GM18907 (cell line): ENCODE data around the gene FAM174C.

Experiments used
- ATAC-seq: cut with Tn5 transposase; IDR thresholded peaks from one replicate; pipeline ENCODE4 v1.9.1; 2021; ENCODE audit warnings: mild to moderate bottlenecking, moderate library complexity; ENCODE audit not compliant: unreplicated experiment

FAM174C gene

DNA sequence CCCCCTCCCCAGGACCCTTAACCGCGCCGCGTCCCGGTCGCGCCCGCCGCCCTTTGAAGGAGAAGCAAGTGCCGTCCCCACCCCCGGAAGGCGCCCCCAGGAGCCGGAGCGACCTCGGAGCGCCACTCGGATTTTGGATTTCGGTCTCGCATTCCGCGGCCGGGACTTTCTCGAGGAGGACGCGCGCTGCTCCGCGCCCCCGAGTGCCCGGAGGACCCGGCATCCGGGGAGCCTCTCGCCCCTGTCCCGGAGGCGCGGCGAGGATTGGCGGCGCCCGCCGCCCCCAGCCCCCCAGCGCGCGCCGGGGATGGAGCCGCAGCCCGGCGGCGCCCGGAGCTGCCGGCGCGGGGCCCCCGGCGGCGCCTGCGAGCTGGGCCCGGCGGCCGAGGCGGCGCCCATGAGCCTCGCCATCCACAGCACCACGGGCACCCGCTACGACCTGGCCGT, 25.3 kb upstream of the FAM174C start:
- ATAC-seq: no peak

DNA sequence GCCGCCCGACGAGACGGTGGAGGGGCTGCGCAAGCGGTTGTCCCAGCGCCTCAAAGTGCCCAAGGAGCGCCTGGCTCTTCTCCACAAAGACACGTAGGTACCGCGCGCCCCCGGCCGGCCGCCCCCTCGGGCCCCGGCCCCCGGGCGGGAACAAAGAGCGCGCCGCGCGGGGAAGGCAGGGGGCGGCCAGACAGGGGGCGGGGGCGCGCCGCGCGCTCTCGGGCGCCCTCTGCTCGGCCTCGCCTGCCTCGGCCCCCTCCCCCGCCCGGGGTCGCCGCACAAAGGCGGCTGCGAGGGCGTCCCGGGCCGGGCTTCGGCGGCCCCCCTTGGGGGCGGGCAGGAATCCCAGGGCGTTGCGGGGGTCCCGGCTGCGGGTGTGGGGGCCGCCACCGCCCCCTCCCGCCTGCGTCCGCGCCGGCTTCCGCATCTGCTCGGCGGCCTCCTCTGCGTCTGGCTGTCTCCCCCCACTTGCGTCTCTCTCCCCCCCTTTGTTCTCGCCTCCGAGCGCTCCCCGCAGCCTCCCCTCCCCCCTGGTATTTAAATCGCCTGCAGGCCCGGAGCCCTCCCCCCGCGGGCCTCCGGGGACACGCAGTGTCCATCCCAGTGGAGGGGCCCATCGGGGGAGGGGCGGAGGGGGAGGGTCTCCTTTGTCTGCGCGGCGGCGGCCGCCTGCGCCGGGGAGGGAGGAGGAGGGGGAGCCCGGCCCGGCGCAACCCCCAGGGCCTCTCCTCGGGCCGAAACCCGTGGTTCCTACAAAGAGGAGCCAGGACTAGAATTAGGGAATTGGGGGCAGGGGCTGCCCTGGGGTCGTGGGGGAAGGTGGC, 24.7 kb upstream of the FAM174C start:
- ATAC-seq: no peak

DNA sequence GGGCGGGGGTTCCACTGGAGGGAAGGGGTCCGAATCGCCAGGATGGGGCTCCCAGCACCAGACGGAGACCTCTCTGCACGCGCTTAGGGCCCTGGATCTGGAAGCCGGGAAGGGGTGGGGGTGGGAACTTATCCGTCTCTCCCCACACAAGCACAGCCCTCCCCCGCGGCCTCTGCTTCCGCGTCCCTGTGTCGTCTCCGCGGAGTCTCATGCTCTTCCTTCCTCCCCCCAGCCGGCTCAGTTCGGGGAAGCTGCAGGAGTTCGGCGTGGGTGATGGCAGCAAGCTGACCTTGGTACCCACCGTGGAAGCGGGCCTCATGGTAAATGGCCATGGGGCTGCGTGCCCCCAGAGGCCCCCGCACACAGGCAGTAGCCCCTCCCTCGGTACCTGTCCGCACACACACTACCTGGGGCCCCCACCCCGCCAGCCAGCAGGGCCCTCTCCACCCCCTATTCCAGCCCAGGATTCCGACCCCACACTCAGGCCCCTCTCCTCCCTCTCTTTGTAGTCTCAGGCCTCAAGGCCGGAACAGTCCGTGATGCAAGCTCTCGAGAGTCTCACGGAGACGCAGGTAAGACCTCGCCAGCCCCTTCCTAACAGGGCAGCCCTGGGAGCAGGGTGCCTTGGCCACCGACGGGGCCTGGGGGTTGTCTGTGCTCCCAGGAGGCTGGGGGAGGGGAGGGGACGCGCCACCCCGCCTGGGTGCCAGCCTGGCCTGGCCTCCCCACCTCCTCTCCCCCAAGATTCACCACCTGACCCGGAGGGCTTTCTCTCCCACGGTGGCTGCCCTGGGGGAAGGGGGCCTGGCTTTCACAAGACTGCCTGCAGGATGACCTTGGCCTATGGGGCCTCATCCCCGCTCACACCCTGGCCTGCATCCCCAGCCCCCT, 23.8 kb upstream of the FAM174C start:
- no peak for ATAC-seq

DNA sequence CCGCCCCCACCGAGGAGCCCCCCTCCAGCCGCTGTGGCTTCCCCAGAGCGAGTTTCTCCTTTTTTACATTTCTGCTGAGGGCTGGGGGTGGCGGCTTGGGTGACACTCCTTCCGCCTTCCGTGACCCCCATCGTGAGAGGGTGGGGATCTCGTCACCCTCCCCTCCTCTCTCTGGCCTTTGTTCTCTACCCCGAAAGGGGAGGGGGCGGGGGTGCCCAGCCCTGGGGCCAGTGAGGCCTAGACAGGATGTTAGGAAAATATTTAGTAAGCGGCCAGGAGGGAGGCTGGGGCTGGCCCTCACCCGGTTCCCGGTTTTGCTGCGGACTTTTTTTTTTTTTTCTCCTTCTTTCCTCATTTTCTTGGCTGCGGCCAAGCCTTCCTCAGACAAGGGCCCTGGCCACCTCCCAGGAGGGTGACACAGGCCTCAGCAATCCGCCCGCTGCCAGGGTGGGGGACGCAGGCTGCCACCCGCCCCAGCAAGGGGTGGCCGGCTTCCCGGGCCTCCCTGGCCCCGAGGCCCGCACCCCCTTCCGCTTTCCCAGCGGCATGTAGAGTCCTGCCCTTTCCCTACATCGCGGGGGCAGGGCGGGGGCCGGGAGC, 23.0 kb upstream of the FAM174C start:
- ATAC-seq: no peak

DNA sequence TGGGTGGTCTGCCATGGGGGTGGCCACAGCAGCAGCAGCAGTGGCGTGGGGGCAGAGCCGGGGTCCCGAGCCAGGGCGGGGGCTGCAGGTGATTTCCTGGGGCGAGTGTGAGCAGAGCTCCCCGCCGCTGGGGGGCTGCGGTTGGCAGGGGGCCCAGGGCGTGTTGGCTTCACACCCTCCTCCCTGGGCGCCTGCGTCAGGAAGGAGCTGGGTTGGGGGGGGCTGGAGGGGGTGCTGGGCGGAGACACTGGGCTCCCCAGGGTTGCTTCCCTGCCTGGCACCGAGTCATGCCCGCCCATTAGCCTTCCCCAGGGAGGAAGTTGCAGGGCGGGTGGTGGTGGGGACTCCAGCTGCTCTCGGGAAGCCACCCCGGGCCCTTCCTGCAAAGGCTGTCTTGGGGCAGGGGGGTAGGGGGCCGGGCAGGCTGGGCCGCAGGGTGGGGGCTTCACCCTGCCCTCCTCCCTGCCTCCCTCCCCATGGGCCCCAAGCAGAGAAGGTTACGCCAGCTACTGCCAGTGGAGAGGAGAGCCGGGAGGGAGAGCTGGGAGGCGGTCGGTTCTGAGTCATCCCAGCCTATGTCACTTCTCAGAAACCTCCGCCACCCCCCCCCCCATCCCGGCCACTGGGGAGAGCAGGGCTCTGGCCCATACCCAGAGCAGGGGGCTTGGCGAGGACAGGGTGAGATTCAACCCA, 22.4 kb upstream of the FAM174C start:
- ATAC-seq: no peak

DNA sequence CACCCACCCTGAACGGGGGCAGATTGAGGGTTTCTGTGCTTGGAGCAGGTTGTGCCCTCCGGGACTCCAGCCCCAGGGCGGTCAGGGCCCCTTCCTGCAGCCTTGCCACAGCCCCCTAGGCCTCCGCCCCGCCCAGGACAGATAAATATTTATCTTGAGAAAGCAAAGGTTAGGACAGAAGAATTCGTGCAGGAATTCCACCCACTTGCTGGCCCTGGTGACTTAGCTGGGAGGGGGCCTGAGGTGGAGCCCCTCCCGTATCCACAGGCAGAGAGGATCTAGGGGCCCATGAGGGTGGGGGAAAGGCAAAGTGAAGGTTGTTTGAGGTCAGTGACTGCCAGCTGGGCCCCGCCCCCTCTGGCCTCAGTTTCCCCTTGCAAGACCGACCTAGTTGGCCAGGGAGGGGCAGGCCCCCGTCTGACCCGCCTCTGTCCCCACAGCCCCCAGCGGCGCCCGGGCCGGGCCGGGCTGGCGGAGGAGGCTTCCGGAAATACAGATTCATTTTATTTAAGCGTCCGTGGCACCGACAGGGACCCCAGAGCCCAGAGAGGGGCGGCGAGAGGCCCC, 21.7 kb upstream of the FAM174C start:
- no peak for ATAC-seq

DNA sequence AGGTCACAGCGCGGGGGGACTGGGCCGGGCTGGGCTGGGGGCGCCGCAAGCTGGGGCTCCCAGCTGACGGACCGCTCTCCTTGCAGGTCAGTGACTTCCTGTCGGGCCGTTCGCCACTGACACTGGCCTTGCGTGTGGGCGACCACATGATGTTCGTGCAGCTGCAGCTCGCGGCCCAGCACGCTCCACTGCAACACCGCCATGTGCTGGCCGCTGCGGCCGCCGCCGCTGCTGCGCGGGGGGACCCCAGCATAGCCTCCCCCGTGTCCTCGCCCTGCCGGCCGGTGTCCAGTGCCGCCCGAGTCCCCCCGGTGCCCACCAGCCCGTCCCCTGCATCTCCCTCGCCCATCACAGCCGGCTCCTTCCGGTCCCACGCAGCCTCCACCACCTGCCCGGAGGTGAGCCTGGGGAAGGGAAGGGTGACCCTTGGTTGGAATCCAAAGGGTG, 21.2 kb upstream of the FAM174C start:
- no peak for ATAC-seq

DNA sequence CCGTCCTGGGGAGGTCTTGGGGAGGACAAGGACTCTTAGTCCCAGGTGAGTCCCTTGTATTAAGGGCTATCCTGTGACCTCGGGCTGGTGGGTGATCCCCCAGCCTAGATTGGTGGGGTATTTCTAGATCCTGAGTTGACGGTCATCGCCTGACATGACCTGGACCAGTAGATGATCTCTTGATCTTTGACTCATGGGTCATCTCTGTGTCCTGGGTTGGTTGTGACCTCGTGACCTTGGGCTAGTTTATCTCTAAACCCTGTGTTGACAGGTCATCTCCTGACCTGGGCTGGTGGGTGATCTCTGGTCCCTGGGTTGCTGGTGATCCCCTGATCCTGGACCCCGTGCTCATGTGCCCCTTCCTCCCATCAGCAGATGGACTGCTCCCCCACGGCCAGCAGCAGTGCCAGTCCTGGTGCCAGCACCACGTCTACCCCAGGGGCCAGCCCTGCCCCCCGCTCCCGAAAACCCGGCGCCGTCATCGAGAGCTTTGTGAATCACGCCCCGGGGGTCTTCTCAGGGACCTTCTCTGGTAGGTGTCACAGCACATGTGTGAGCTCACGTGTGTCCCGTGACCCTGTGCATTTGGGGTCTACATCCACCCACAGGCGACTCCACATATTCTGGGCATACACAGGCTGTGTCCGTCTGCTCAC, 20.7 kb upstream of the FAM174C start:
- no peak for ATAC-seq

DNA sequence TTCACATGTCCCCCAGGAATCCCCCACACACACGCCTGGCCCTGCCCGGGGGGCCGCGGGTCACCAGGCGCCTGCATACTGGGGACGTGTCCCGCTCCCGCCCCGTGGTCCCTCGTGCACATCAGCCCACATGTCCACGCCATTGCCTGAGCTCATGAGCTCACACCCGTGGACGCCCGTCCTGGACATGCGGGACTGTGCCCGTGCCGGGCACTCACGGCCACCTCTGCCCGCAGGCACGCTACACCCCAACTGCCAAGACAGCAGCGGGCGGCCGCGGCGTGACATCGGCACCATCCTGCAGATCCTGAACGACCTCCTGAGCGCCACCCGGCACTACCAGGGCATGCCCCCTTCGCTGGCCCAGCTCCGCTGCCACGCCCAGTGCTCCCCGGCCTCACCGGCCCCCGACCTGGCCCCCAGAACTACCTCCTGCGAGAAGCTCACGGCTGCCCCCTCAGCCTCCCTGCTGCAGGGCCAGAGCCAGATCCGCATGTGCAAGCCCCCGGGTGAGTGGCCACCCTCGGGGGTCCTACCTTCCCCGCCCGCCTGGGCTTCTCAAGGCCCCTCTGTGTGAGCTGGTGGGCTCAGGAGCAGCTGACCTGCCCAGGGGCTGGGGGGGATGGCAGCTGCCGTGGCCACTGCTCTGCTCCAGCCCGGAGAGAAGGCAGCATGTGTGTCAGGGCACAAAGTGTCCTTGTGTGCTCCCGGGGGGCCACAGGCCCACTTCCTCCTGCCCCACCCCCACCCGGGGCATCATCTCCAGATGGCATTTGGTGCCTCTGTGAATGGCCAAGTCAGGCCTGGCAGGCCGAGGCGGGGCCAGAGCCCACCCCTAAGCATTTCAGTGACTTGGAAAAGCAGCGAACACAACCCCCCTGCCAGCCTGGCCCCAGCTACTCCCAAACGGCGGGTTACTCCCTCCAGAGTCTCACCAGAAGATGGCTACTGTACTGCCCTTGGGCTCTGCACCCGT, 19.9 kb upstream of the FAM174C start:
- ATAC-seq: no peak

DNA sequence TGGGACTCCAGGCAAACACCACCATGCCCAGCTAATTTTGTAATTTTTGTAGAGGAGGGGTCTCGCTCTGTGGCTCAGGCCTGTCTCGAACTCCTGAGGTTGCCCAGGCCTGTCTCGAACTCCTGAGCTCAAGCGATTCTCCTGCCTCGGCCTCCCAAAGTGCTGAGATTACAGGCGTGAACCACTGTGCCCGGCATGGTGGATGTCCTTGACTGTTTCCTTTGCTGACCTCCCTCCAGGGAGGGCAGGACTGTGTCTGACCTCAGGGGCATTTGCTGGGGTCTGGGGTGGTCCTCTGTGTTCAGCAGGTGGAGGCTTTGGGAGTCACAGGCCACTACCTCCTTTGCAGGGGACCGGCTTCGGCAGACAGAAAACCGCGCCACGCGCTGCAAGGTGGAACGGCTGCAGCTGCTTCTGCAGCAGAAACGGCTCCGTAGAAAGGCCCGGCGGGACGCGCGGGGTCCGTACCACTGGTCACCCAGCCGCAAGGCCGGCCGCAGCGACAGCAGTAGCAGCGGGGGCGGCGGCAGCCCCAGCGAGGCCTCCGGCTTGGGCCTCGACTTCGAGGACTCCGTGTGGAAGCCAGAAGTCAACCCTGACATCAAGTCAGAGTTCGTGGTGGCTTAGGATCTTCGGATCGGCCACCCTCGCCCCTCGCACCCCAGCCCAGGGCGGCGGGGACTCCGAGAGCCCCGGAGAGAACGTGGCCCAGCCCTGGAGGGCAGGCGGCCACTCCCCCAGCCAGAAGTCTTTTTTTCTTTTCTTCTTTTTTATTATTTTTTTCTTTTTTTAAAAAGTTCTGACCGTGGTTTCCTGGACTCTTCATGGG, 18.5 kb upstream of the FAM174C start:
- ATAC-seq: no peak

DNA sequence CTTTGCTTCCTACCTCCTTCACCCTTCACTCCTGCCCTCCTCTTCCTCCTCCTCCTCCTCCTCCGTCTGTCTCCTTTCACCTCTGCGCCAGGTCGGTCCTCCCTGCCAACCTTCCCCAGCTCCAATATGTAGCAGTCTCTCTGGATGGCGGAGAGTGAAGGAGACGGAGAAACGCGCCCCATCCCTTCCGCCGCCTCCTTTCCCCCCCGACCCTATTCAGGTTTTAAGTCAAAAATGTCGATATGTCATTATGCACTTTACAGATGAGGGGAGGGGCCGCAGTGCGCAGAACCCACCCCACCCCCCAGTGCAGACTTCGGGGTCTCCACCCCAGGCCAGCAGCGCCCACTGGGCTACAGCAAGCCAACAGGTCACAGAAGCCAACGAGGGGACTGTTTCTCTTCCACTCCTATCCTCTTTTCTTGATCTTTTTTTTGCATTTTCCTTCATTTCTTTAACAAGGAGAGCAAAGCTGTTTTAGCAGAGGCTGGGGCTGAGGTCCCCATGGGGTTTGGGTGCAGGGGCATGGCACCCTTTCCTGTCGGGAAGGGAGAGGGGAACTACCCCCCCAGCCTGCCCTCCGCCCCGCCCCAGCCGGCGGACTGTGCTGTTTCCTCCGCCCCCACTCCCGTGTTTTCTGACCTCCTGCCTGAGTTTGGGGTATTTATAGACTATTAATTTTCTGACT, 17.7 kb upstream of the FAM174C start:
- no peak for ATAC-seq

DNA sequence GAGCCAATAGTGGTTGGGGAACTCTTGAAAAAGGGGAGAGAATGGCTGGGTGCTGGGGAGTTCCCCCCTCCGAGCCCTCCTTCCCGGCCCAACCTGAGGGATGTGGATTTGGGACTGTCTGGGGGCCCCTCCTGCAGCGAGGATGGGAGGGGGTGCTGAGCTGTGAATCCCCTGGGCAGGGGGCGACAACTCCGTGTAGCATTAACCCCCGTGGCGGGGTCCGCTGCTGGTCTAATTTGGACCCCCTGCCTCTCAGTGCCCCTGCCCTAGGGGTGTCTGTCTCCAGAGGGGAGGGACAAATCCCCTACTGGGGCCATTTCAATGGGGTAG, 17.2 kb upstream of the FAM174C start:
- no peak for ATAC-seq

DNA sequence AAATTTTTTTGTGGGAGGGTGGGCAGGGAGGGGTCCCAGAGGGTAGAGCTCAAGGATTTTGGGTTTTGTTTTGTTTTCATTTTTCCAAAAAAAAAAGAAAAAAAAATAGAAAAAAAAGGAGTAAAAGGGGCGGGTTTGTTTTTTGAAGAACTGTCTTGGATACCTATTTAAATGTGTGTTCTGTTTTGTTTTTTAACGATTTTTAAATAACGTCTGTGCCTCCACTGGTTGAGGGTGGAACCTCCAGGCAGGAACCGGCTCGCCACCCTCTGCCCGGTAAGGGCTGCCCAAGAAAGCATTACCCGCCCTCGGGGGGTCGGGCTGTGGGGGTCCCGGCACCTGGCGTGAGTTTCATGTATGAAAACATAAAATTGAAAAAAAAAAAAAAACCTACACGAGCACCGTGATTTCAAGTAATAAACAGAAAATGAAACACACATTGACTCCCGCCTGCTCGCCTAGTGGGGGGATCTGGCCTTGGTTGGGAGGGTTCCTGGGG, 16.6 kb upstream of the FAM174C start:
- no peak for ATAC-seq

DNA sequence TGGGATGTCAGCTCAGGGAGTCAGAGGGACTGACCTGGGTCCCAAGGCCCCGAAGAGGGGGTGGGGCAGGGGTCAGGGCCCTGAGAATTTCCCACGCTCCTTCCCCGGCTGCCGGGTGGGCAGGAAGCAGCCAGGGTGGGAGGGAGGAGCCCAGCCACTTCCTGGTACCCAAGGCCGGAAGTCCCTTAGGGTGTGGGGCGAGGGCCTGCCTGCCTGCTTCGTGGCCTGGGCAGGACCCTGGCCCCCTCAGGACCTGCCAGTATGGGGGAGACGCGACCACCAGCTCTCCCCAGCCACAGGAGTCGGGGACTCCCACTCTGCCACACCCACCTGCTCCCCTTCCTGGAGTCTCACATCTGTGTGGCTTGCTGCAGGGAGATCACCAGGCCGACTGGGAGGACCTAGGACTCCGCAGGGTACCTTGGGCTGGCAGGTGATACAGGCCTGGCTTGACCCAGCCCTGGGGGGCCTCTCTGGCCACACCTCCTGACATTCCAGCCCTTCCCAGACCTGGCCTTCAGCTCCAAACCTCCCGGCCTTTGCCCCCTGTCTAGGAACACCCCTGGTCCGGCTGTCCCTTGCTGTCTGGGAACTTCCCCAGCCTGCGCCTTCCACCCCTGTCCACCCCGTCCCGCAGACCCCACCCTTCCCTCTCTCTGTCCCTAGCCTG, 16.0 kb upstream of the FAM174C start:
- peak; percentile 28 for ATAC-seq

DNA sequence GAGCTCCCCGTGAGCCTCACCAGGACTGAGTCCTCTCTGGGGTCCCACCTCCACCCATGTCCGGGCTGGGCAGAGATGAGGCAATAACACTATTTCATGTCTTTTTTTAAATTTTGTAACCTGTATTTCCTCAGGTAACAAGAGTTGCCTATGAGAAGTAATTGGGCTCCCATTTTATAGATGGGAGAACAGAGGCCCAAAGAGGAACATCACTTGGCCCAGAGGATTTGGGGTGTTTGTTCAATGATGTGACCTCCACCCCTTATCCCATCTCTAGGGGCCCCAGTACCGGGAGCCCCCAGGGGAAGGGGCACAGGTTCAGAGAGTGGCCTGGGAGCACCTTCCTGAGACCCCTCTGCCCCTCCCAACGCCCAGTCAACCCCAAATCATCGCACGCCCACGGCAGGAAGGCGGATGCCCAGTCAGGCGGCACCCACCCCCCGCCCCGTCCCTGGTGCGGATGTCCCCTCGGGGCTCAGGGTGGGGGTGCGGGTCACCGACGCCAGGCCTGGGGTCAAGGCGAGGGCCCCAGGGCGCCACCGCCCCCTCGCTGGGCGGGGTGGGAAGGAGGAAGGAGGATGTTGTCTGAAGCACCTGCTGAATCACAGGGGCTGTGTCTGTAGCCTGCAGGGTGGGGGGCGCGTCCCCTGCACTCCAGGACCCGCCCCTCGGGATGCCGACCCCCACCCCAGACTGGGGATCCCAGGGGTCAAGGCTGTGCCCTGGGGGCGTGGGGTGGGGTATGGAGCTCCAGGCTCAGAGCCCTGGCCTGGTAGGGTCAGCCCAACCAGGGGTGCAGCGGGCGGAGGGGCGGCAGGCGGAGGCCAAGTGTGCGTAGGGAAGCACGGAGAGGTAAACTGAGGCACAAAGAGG, 15.2 kb upstream of the FAM174C start:
- ATAC-seq: peak; percentile 8
